HepG2 (cell line): ENCODE results near the gene CSKMT. TPM values are rescaled to one million over a fixed set of nuclear protein-coding genes. Genes with fewer than 3 reads are reported as not detected.
A peak's percentile ranks its signal among the peaks of the same experiment; 100 is the strongest.

Source experiments
- CHCHD3 ChIP-seq: sonication (generic); formaldehyde crosslinking; IDR thresholded peaks from 2 replicates; pipeline ENCODE4 v1.8.0; 2022; ENCODE audit warnings: mild to moderate bottlenecking, missing genetic modification reagents, moderate library complexity
- CHD2 ChIP-seq: IDR thresholded peaks from 2 replicates; pipeline ENCODE4 v1.6.1; 2011; ENCODE audit warnings: low read depth, low read length, improper control_type of control experiment
- GMEB1 ChIP-seq: sonication (generic); formaldehyde crosslinking; IDR thresholded peaks from 2 replicates; pipeline ENCODE4 v1.5.1; 2020; ENCODE audit warnings: missing genetic modification reagents, mild to moderate bottlenecking, borderline replicate concordance
- NONO ChIP-seq, 2 experiments: fragments of 450-650 bp in 1 of 2; sonication (generic) in 1 of 2; formaldehyde crosslinking in 1 of 2; IDR thresholded peaks in 1 of 2; conservative IDR thresholded peaks in 1 of 2; 2 replicates each; pipeline versions ENCODE4 v1.6.1 to v1.8.0; 2017 to 2022; ENCODE audit warnings: mild to moderate bottlenecking in 1 of 2, missing genetic modification reagents in 1 of 2, moderate library complexity in 1 of 2
- PRPF4 ChIP-seq: fragments of 200-400 bp; formaldehyde crosslinking; IDR thresholded peaks from 2 replicates; pipeline ENCODE4 v1.6.1; 2016; ENCODE audit warnings: low read length, low read depth; ENCODE audit not compliant: poor library complexity, severe bottlenecking
- YEATS4 ChIP-seq: sonication (generic); formaldehyde crosslinking; IDR thresholded peaks from 2 replicates; pipeline ENCODE4 v1.4.0; 2020; ENCODE audit warnings: missing genetic modification reagents, borderline replicate concordance
- ZNF280D ChIP-seq: sonication (generic); formaldehyde crosslinking; IDR thresholded peaks from 2 replicates; pipeline ENCODE4 v1.5.1; 2020; ENCODE audit warnings: mild to moderate bottlenecking, missing genetic modification reagents
- ZNF607 ChIP-seq: sonication (generic); formaldehyde crosslinking; IDR thresholded peaks from 2 replicates; pipeline ENCODE4 v1.5.1; 2020; ENCODE audit warnings: missing genetic modification reagents, mild to moderate bottlenecking, borderline replicate concordance
- ZNF788 ChIP-seq: sonication (generic); formaldehyde crosslinking; IDR thresholded peaks from 2 replicates; pipeline ENCODE4 v1.5.0; 2020; ENCODE audit warnings: mild to moderate bottlenecking, missing genetic modification reagents, borderline replicate concordance
- polyA plus RNA-seq, 8 experiments: library from polyadenylated mRNA; depleted of rRNA in 3 of 8; stranded (reverse) in 7 of 8; unstranded in 1 of 8; fragments of >200 nt; fragmentation: Illumina TruSeq in 4 of 8; extraction: Trizol in 4 of 8; gene quantifications; 2 replicates each; pipeline versions ENCODE4 v1.2.1 to v1.2.3, GENCODE V29; 2011 to 2016; ENCODE audit warnings: low read depth in 4 of 8, missing spikeins in 1 of 8, mixed read lengths in 1 of 8; ENCODE audit not compliant: insufficient read depth in 1 of 8
- total RNA-seq, 5 experiments: library from RNA; depleted of rRNA; stranded (reverse); fragments of >200 nt; fragmentation: Illumina TruSeq; extraction: Trizol; gene quantifications; 2 replicates each; pipeline ENCODE4 v1.2.3, GENCODE V29; 2016; ENCODE audit warnings: low read depth in 1 of 5
- TF ChIP-seq, protein P1 (sequence below), 2 experiments: fragments of 450-650 bp in 1 of 2; sonication (generic) in 1 of 2; formaldehyde crosslinking; IDR thresholded peaks; 2 replicates each; pipeline versions ENCODE4 v1.5.0 to v1.8.0; 2020 to 2022; ENCODE audit warnings: mild to moderate bottlenecking in 1 of 2, missing genetic modification reagents in 1 of 2
- TF ChIP-seq, protein P2 (sequence below): sonication (generic); formaldehyde crosslinking; IDR thresholded peaks from 2 replicates; pipeline ENCODE4 v1.9.0; 2021; ENCODE audit warnings: missing genetic modification reagents, borderline replicate concordance
- TF ChIP-seq, protein P3 (sequence below): sonication (generic); formaldehyde crosslinking; IDR thresholded peaks from 2 replicates; pipeline ENCODE4 v1.4.0; 2020; ENCODE audit warnings: low read depth, missing genetic modification reagents
- TF ChIP-seq, protein P4 (sequence below): sonication (generic); formaldehyde crosslinking; IDR thresholded peaks from 2 replicates; pipeline ENCODE4 v1.8.0; 2022; ENCODE audit warnings: mild to moderate bottlenecking, missing genetic modification reagents, borderline replicate concordance

Gene CSKMT
- total and polyA plus RNA-seq, 2 of the 13 experiments (the other 11 are each of a cell fraction or from before 2014, with no cell fraction given) = 7.6 to 31.8 TPM

- no peak for TF ChIP-seq CHD2
- TF ChIP-seq, protein P1, sequence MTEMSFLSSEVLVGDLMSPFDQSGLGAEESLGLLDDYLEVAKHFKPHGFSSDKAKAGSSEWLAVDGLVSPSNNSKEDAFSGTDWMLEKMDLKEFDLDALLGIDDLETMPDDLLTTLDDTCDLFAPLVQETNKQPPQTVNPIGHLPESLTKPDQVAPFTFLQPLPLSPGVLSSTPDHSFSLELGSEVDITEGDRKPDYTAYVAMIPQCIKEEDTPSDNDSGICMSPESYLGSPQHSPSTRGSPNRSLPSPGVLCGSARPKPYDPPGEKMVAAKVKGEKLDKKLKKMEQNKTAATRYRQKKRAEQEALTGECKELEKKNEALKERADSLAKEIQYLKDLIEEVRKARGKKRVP (CRISPR knock-in tag; IDR thresholded peaks at IDR 0.05) = peak in 1 of 2 experiments; percentile 40; a peak in 1 of 4 replicates
- TF ChIP-seq GMEB1 = peak; percentile 63; the same call in 1 of the 2 replicates
- TF ChIP-seq, protein P2, sequence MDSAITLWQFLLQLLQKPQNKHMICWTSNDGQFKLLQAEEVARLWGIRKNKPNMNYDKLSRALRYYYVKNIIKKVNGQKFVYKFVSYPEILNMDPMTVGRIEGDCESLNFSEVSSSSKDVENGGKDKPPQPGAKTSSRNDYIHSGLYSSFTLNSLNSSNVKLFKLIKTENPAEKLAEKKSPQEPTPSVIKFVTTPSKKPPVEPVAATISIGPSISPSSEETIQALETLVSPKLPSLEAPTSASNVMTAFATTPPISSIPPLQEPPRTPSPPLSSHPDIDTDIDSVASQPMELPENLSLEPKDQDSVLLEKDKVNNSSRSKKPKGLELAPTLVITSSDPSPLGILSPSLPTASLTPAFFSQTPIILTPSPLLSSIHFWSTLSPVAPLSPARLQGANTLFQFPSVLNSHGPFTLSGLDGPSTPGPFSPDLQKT (CRISPR knock-in tag) = 0 out of 2 replicates have a peak, but pooled peaks have one; percentile 31
- no peak for TF ChIP-seq NONO (IDR thresholded peaks at IDR 0.05)
- peak; percentile 94 for TF ChIP-seq NONO (CRISPR knock-in tag; conservative IDR thresholded peaks at IDR 0.05)
- peak; percentile 83 for TF ChIP-seq YEATS4 (CRISPR knock-in tag)
- TF ChIP-seq, protein P3, sequence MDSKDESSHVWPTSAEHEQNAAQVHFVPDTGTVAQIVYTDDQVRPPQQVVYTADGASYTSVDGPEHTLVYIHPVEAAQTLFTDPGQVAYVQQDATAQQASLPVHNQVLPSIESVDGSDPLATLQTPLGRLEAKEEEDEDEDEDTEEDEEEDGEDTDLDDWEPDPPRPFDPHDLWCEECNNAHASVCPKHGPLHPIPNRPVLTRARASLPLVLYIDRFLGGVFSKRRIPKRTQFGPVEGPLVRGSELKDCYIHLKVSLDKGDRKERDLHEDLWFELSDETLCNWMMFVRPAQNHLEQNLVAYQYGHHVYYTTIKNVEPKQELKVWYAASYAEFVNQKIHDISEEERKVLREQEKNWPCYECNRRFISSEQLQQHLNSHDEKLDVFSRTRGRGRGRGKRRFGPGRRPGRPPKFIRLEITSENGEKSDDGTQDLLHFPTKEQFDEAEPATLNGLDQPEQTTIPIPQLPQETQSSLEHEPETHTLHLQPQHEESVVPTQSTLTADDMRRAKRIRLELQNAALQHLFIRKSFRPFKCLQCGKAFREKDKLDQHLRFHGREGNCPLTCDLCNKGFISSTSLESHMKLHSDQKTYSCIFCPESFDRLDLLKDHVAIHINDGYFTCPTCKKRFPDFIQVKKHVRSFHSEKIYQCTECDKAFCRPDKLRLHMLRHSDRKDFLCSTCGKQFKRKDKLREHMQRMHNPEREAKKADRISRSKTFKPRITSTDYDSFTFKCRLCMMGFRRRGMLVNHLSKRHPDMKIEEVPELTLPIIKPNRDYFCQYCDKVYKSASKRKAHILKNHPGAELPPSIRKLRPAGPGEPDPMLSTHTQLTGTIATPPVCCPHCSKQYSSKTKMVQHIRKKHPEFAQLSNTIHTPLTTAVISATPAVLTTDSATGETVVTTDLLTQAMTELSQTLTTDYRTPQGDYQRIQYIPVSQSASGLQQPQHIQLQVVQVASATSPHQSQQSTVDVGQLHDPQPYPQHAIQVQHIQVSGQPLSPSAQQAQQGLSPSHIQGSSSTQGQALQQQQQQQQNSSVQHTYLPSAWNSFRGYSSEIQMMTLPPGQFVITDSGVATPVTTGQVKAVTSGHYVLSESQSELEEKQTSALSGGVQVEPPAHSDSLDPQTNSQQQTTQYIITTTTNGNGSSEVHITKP = peak; percentile 14; the same call in 1 of the 2 replicates
- TF ChIP-seq ZNF280D = peak; percentile 17; the same call in 1 of the 2 replicates
- TF ChIP-seq, protein P4, sequence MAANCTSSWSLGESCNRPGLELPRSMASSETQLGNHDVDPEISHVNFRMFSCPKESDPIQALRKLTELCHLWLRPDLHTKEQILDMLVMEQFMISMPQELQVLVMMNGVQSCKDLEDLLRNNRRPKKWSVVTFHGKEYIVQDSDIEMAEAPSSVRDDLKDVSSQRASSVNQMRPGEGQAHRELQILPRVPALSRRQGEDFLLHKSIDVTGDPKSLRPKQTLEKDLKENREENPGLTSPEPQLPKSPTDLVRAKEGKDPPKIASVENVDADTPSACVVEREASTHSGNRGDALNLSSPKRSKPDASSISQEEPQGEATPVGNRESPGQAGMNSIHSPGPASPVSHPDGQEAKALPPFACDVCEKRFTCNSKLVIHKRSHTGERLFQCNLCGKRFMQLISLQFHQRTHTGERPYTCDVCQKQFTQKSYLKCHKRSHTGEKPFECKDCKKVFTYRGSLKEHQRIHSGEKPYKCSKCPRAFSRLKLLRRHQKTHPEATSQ (CRISPR knock-in tag) = peak; percentile 56; the same call in 1 of the 2 replicates
- 0 out of 2 replicates have a peak, but pooled peaks have one; percentile 35 for TF ChIP-seq CHCHD3 (CRISPR knock-in tag)
- no peak for TF ChIP-seq PRPF4
- no peak; the same call in 1 of the 2 replicates for TF ChIP-seq ZNF607
- peak; percentile 19; the same call in 1 of the 2 replicates for TF ChIP-seq ZNF788 (CRISPR knock-in tag)
Measured at GRCh38 chr11:62671608-62672389, 6.7 kb downstream of the CSKMT start, which contains the start of the genes LBHD1 and UQCC3 (continued).
